ENCODE measurements around the gene LRCOL1.

DNA sequence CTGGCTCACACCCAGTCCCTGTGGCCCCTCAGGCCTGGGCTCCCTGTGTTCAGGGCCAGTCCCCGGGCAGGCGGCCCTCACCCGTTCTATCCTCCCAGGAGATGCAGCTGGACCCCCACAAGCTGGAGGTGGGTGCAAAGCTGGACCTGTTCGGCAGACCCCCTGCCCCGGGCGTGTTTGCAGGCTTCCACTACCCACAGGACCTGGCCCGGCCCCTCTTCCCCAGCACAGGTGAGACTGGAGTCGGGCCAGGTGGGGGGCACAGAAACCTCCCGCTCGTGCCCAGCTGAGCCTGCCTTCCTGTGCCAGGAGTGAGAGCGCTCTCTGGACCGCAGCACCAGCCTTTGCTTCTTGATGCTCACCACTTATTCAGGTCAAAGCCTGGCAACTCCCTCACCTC lies 33.7 kb downstream of the LRCOL1 start:
- TF ChIP-seq THAP11 (CRISPR knock-in tag; IDR thresholded peaks at IDR 0.05), result no peak
- TF ChIP-seq CBX5 (CRISPR knock-in tag; IDR thresholded peaks at IDR 0.05; ENCODE audit: borderline replicate concordance), result no peak

Data from HepG2 (cell line).